K562 (cell line): Measurements from ENCODE around the gene ZCCHC17. TPM values are rescaled to one million over a fixed set of nuclear protein-coding genes. Genes with fewer than 3 reads are reported as not detected.

Experiments
- BRF2 ChIP-seq: IDR thresholded peaks from 3 replicates; pipeline ENCODE4 v1.6.1; 2011; ENCODE audit warnings: borderline replicate concordance, mild to moderate bottlenecking; ENCODE audit not compliant: insufficient read length, insufficient read depth
- C11orf30 ChIP-seq: fragments of 450-650 bp; IDR thresholded peaks from 2 replicates; pipeline ENCODE4 v1.6.1; 2016; ENCODE audit warnings: low read depth, mild to moderate bottlenecking
- ELF2 ChIP-seq: fragments of 250-450 bp; sonication (Bioruptor Pico); IDR thresholded peaks from 2 replicates; pipeline ENCODE4 v1.5.0; 2021; ENCODE audit warnings: mild to moderate bottlenecking
- ETV6 ChIP-seq, 3 experiments: fragments of 150-350 bp in 1 of 3; sonication (generic) in 1 of 3; formaldehyde crosslinking in 1 of 3; IDR thresholded peaks; 2 replicates each; pipeline versions ENCODE4 v1.6.1 to v1.8.0; 2014 to 2022; ENCODE audit warnings: borderline replicate concordance in 2 of 3, low read depth in 2 of 3, antibody characterized with exemption in 1 of 3, low read length in 1 of 3, mild to moderate bottlenecking in 1 of 3, missing genetic modification reagents in 1 of 3
- GTF2B ChIP-seq: IDR thresholded peaks from 2 replicates; pipeline ENCODE4 v1.6.1; 2011; ENCODE audit not compliant: insufficient read length; ENCODE audit errors: extremely low read depth
- JUND ChIP-seq, 2 experiments: IDR thresholded peaks; 2 replicates in 1 of 2; 3 replicates in 1 of 2; pipeline ENCODE4 v1.6.1; 2011; ENCODE audit warnings: borderline replicate concordance in 2 of 2, low read depth in 2 of 2, low read length in 2 of 2, improper control_type of control experiment in 1 of 2, missing biosample characterization in 1 of 2, missing genetic modification characterization in 1 of 2, missing genetic modification reagents in 1 of 2
- L3MBTL2 ChIP-seq: fragments of 450-650 bp; IDR thresholded peaks from 2 replicates; pipeline ENCODE4 v1.6.1; 2016; ENCODE audit warnings: mild to moderate bottlenecking, moderate library complexity
- PURB ChIP-seq: sonication (generic); formaldehyde crosslinking; IDR thresholded peaks from 2 replicates; pipeline ENCODE4 v1.9.0; 2021; ENCODE audit warnings: low read depth, mild to moderate bottlenecking, missing genetic modification reagents
- TEAD1 ChIP-seq, 2 experiments: fragments of 450-650 bp in 1 of 2; sonication (generic) in 1 of 2; formaldehyde crosslinking; IDR thresholded peaks; 2 replicates each; pipeline versions ENCODE4 v1.4.0 to v1.8.0; 2020 to 2022; ENCODE audit warnings: mild to moderate bottlenecking in 2 of 2, missing genetic modification reagents in 1 of 2
- TRIM28 ChIP-seq: fragments of 450-650 bp; IDR thresholded peaks from 2 replicates; pipeline ENCODE4 v1.6.1; 2017
- ZBTB26 ChIP-seq: fragments of 450-650 bp; formaldehyde crosslinking; IDR thresholded peaks from 2 replicates; pipeline ENCODE4 v1.4.0; 2022; ENCODE audit warnings: missing genetic modification characterization
- ZBTB40 ChIP-seq, 2 experiments: fragments of 450-650 bp in 1 of 2; sonication (generic) in 1 of 2; formaldehyde crosslinking in 1 of 2; IDR thresholded peaks; 2 replicates each; pipeline versions ENCODE4 v1.7.1 to v1.9.0; 2016 to 2022; ENCODE audit warnings: inconsistent platforms in 1 of 2, mild to moderate bottlenecking in 1 of 2, missing genetic modification reagents in 1 of 2
- ZNF707 ChIP-seq: fragments of 250-450 bp; sonication (Bioruptor Pico); conservative IDR thresholded peaks from 2 replicates; pipeline ENCODE4 v1.8.0; 2022; ENCODE audit warnings: inconsistent platforms, mild to moderate bottlenecking, moderate library complexity
- polyA plus RNA-seq, 8 experiments: library from polyadenylated mRNA; depleted of rRNA in 4 of 8; stranded (reverse) in 5 of 8; unstranded in 3 of 8; fragments of >200 nt; fragmentation: Nextera tagmentation in 2 of 8; fragmentation: Illumina TruSeq in 1 of 8; extraction: Ambion mirVana in 2 of 8; extraction: Trizol in 1 of 8; gene quantifications; 2 replicates each; pipeline versions ENCODE4 v1.2.1 to v1.2.3, GENCODE V29; 2011 to 2014; ENCODE audit warnings: inconsistent platforms in 1 of 8, missing spikeins in 1 of 8
- total RNA-seq, 7 experiments: library from RNA; depleted of rRNA in 6 of 7; stranded (reverse); fragments of >200 nt in 6 of 7; fragmentation: Illumina TruSeq in 2 of 7; extraction: Trizol in 2 of 7; gene quantifications; 2 replicates each; pipeline versions ENCODE4 v1.2.1 to v1.2.3, GENCODE V29; 2011 to 2021; ENCODE audit warnings: low replicate concordance in 1 of 7

The ZCCHC17 gene
- total and polyA plus RNA-seq, 9 of the 15 experiments (the other 6 are each of a cell fraction or from before 2014, with no cell fraction given), result 46.9 to 150 (median 74.7) TPM

- TF ChIP-seq ETV6 (IDR thresholded peaks at IDR 0.05; ENCODE audit: borderline replicate concordance in 1 of 2, low read depth in 2 of 2, low read length in 1 of 2), result no peak
- no peak for TF ChIP-seq ETV6 (CRISPR knock-in tag; IDR thresholded peaks at IDR 0.05; ENCODE audit: borderline replicate concordance)
- TF ChIP-seq TEAD1 (CRISPR knock-in tag; IDR thresholded peaks at IDR 0.05), result peak in 1 of 2 experiments; percentile 55; a peak in 1 of 4 replicates
- no peak for TF ChIP-seq BRF2
- TF ChIP-seq ELF2 (CRISPR knock-in tag), result peak; percentile 17; the same call in 1 of the 2 replicates
- peak; percentile 81 for TF ChIP-seq ZBTB40 (IDR thresholded peaks at IDR 0.05)
- no peak for TF ChIP-seq ZBTB40 (CRISPR knock-in tag; IDR thresholded peaks at IDR 0.05)
- TF ChIP-seq TRIM28, result no peak
- TF ChIP-seq JUND (IDR thresholded peaks at IDR 0.05; ENCODE audit: borderline replicate concordance, low read depth, low read length), result peak; percentile 51
- TF ChIP-seq JUND (tag; IDR thresholded peaks at IDR 0.05; ENCODE audit: borderline replicate concordance, low read depth, low read length), result no peak
- peak; percentile 76 for TF ChIP-seq L3MBTL2
- peak; percentile 80 for TF ChIP-seq C11orf30
- TF ChIP-seq GTF2B, result no peak
- TF ChIP-seq ZBTB26 (CRISPR knock-in tag), result no peak
- no peak for TF ChIP-seq ZNF707
- no peak for TF ChIP-seq PURB
Observed at GRCh38 chr1:31296486-31297276, at the start of gene ZCCHC17, which contains the start of gene SNRNP40 (continued).
